H1 (cell line): ENCODE data around the gene NEU4. TPM values are rescaled to one million over a fixed set of nuclear protein-coding genes. Genes with fewer than 3 reads are reported as not detected.

ENCODE experiments used
- ASH2L ChIP-seq: fragments of 200-600, 300-600 bp; sonication (generic); IDR thresholded peaks from one replicate; pipeline ENCODE4 v1.7.1; 2017; ENCODE audit warnings: low read length
- BACH1 ChIP-seq: IDR thresholded peaks from 2 replicates; pipeline ENCODE4 v1.6.1; 2012; ENCODE audit warnings: low read length, improper control_type of control experiment
- CEBPB ChIP-seq: IDR thresholded peaks from 2 replicates; pipeline ENCODE4 v1.6.1; 2012; ENCODE audit warnings: low read depth, low read length
- NRF1 ChIP-seq: IDR thresholded peaks from 2 replicates; pipeline ENCODE4 v1.6.1; 2011; ENCODE audit warnings: mild to moderate bottlenecking, low read depth, low read length, improper control_type of control experiment
- RBBP5 ChIP-seq: IDR thresholded peaks from 2 replicates; pipeline ENCODE4 v1.7.1; 2012; ENCODE audit warnings: low read depth, mild to moderate bottlenecking, inconsistent platforms, low read length, moderate library complexity, borderline replicate concordance
- SIN3A ChIP-seq, 2 experiments: IDR thresholded peaks in 1 of 2; conservative IDR thresholded peaks in 1 of 2; 2 replicates each; pipeline ENCODE4 v1.6.1; 2011 to 2012; ENCODE audit warnings: low read length in 2 of 2, improper control_type of control experiment in 1 of 2, low read depth in 1 of 2, mild to moderate bottlenecking in 1 of 2
- SIX5 ChIP-seq: IDR thresholded peaks from 2 replicates; pipeline ENCODE4 v1.6.1; 2011; ENCODE audit warnings: mild to moderate bottlenecking, low read depth, low read length
- SRF ChIP-seq: IDR thresholded peaks from 2 replicates; pipeline ENCODE4 v1.6.1; 2011; ENCODE audit warnings: mild to moderate bottlenecking, low read depth, low read length, moderate library complexity
- YY1 ChIP-seq: IDR thresholded peaks from 2 replicates; pipeline ENCODE4 v1.6.1; 2011; ENCODE audit warnings: low read depth, mild to moderate bottlenecking, low read length
- polyA plus RNA-seq, 7 experiments: library from polyadenylated mRNA; depleted of rRNA in 3 of 7; stranded (reverse) in 5 of 7; unstranded in 2 of 7; fragments of >200 nt in 5 of 7; fragments of 200-250 nt in 2 of 7; gene quantifications; 1 replicate in 5 of 7; 2 replicates in 1 of 7; 4 replicates in 1 of 7; pipeline versions ENCODE4 v1.2.1 to v1.2.3, GENCODE V29; 2011 to 2013; ENCODE audit warnings: missing spikeins in 2 of 7, mixed read lengths in 2 of 7
- total RNA-seq: library from RNA; stranded (reverse); fragmentation: NEBNext Ultra II Directional; extraction: Animal tissue kit (Norgen Biotek cat#: 25700); gene quantifications from 2 replicates; pipeline ENCODE4 v1.2.1, GENCODE V29; 2021

Gene NEU4
- total and polyA plus RNA-seq, 2 of the 8 experiments (the other 6 are each of a cell fraction or from before 2014, with no cell fraction given), result 0.32 to 0.50 TPM

DNA sequence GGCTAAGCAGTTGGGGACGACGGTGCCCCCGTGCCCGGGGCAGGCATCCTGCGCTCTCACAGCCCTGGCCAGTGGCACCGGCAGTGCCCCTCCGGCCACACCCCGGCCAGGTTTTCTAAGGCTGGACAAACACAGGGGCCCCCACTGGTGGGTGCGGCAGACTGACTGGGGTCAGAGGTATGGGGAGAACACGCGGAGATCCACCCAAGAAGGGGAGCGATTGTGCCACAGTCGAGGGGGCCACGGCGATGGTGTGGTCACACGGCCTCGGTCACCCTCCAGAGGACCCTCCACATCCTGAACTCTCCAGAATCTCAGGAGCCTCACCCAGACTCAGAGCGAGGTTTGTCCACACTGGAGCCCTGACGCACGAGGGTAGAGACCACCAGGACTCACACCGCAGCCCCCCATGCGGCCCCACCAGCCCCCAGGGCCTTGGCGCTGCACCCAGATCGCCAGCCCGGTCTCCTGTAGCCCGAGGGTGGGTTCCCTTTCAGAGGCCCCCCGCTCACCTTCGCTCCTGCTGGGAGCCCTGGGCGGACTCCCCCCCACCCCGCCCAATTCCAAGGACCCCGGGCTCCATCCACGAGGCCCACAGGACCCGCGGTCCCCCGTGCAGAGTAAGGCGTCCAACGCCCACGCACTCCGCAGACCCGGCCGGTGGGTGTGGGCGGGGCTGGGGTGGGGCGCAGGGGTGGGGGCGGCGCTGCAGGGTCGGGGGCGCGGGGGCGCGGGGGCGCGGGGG lies 34.5 kb downstream of the NEU4 start (continued):
- TF ChIP-seq SIN3A (conservative IDR thresholded peaks at IDR 0.05 in 1 of 2, IDR thresholded peaks at IDR 0.05 in 1 of 2; ENCODE audit: low read depth in 1 of 2, low read length in 2 of 2), result no peak
- TF ChIP-seq NRF1, result no peak
- TF ChIP-seq ASH2L, result no peak
- TF ChIP-seq CEBPB, result no peak
- no peak for TF ChIP-seq YY1
- no peak for TF ChIP-seq RBBP5
- TF ChIP-seq BACH1, result no peak
- TF ChIP-seq SIX5, result no peak
- TF ChIP-seq SRF, result no peak
